ENCODE results near the gene FAM83E. TPM values are rescaled to one million over a fixed set of nuclear protein-coding genes. Genes with fewer than 3 reads are reported as not detected.
A peak's percentile ranks its signal among the peaks of the same experiment; 100 is the strongest.

Gene FAM83E
- total and polyA plus RNA-seq, 2 experiments from 2014 or later: 1.0 to 2.3 TPM

- Histone ChIP-seq H3K79me2 (replicated peaks; ENCODE audit: insufficient read depth) (no peaks in the 10 kb centered on the region), H3K27ac (ENCODE audit: low read depth) (no peak overlapping the region), H3K9me2 (ENCODE audit: insufficient read depth) (no peaks in the 10 kb centered on the region), H2AFZ (no peak overlapping the region), H3K4me3 (peak overlapping the region; percentile 75), H3K27me3 (ENCODE audit: insufficient read depth) (0 out of 2 replicates have a peak, but pooled peaks cover 7% of the 10 kb centered on the region), H3K36me3 (ENCODE audit: insufficient read depth) (no peaks in the 10 kb centered on the region), H3K4me1 (ENCODE audit: insufficient read depth) (peaks cover 13% of the 10 kb centered on the region), H3K4me2 (peak overlapping the region; percentile 99), H3F3A (replicated peaks; ENCODE audit: low read depth) (peaks cover 13% of the 10 kb centered on the region; the same call in 1 of the 2 replicates), H4K20me1 (replicated peaks; ENCODE audit: insufficient read depth) (no peaks in the 10 kb centered on the region)
- H3K27me3 Mint-ChIP-seq (ENCODE audit: insufficient read depth, low read depth, poor library complexity): peaks cover 20% of the 10 kb centered on the region
- H3K36me3 Mint-ChIP-seq (ENCODE audit: low read depth): peaks cover 25% of the 10 kb centered on the region
- H3K4me3 Mint-ChIP-seq: peak overlapping the region; percentile 91
- H3K9me3 Mint-ChIP-seq: no peaks in the 10 kb centered on the region
- no peak for ATAC-seq
- no peak for DNase-seq (ENCODE audit: low spot score)
- peaks cover 17% of the 10 kb centered on the region for H3K4me1 Mint-ChIP-seq
- TF ChIP-seq ZNF462 (CRISPR knock-in tag; IDR thresholded peaks at IDR 0.05) (no peak), ZNF331 (CRISPR knock-in tag; IDR thresholded peaks at IDR 0.05; ENCODE audit: low read depth) (no peak), EZH2 (IDR thresholded peaks at IDR 0.05; ENCODE audit: low read depth, unreplicated experiment) (no peak), CREB1 (CRISPR knock-in tag; IDR thresholded peaks at IDR 0.05; ENCODE audit: low read depth) (no peak), ETS1 (IDR thresholded peaks at IDR 0.05) (no peak), EZH2phosphoT487 (IDR thresholded peaks at IDR 0.05; ENCODE audit: unreplicated experiment) (no peak), CTCF (conservative IDR thresholded peaks at IDR 0.05; ENCODE audit: low read depth in 2 of 2) (no peak), JUNB (IDR thresholded peaks at IDR 0.05; ENCODE audit: unreplicated experiment) (no peak), NANOG (IDR thresholded peaks at IDR 0.05; ENCODE audit: borderline replicate concordance) (no peak), STAT1 (IDR thresholded peaks at IDR 0.05; ENCODE audit: unreplicated experiment) (no peak), REST (IDR thresholded peaks at IDR 0.05; ENCODE audit: unreplicated experiment) (no peak), POLR2AphosphoS5 (IDR thresholded peaks at IDR 0.05; ENCODE audit: low read depth) (no peak), ZNF114 (CRISPR knock-in tag; IDR thresholded peaks at IDR 0.05) (no peak)
- no peak overlapping the region for H3K27ac Mint-ChIP-seq
Observed at GRCh38 chr19:48644355-48644754, 29.5 kb upstream of the FAM83E start.
